NCI-H460 (cell line): Measurements from ENCODE around the gene ARFGAP1. TPM values are rescaled to one million over a fixed set of nuclear protein-coding genes. Genes with fewer than 3 reads are reported as not detected.
A peak's percentile ranks its signal among the peaks of the same experiment; 100 is the strongest.

Source experiments
- DNase-seq: peaks from one replicate; pipeline ENCODE4 v3.0.0-alpha.2; 2016; ENCODE audit warnings: low read depth; ENCODE audit errors: extremely low read depth
- polyA plus RNA-seq: library from polyadenylated mRNA; depleted of rRNA; stranded (reverse); fragments of >200 nt; gene quantifications from 2 replicates; pipeline ENCODE4 v1.2.3, GENCODE V29; 2014; cell fraction: nucleus; rRNA removed
- total RNA-seq: library from RNA; depleted of rRNA; stranded (reverse); fragments of >200 nt; shearing (Covaris generic); gene quantifications from 2 replicates; pipeline ENCODE4 v1.2.3, GENCODE V29; 2014; rRNA removed

Gene ARFGAP1
- total RNA-seq: 32.3 and 37.4 TPM in 2 replicates
- 436 and 533 TPM in 2 replicates for polyA plus RNA-seq

DNA sequence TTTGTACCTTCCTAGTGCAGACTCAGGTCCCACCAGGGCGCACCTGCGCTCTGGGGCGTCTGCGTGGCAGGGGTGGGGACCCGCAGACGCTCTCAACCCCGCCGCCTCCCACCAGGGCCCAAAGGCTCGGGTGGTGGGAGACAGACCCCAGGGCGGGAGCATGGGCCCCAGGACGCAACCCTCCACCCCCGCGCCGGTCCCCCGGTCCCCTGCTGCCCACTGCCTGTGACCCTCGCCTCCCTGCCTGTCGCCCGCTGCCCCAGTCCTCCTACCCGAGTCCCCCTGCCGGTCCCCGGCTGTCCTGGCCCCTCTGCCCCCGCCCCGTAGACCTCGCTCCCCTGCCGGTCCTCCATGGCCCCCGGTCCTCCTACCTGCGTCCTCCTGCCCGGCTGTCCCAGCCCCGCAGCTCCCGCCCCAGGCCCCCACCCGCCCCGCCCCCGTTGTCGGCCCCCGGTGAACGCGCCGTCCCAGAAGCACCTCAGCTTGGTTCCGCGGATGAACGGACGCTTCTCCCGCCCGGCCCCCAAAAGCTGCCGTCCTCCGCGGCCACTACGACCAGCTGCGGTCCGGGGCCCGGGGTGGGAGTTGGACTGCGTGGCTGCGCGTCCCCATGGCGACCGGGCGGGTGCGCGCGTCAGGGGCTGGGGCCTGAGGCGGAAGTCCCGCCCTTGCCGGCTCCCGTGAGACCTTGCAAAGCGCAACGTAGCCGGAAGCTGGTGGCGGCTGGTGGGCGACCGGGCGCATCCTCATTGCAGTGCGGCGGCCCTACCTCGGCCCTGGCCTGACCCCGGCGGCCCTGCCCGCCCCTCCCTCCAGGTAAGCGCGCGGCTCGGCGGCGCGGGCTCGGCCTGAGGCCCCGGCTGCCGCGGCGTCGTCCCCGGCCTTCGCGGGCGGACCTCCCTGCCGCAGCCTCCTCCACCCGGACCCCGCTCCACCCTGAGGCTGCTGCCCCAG, at the start of gene ARFGAP1:
Gene ARFGAP1 (plus strand): TSS at position 709 of the 954 bp plus-strand sequence. CDS start 2,768 bp downstream, outside the sequence.
- peak; percentile 78 for DNase-seq

DNA sequence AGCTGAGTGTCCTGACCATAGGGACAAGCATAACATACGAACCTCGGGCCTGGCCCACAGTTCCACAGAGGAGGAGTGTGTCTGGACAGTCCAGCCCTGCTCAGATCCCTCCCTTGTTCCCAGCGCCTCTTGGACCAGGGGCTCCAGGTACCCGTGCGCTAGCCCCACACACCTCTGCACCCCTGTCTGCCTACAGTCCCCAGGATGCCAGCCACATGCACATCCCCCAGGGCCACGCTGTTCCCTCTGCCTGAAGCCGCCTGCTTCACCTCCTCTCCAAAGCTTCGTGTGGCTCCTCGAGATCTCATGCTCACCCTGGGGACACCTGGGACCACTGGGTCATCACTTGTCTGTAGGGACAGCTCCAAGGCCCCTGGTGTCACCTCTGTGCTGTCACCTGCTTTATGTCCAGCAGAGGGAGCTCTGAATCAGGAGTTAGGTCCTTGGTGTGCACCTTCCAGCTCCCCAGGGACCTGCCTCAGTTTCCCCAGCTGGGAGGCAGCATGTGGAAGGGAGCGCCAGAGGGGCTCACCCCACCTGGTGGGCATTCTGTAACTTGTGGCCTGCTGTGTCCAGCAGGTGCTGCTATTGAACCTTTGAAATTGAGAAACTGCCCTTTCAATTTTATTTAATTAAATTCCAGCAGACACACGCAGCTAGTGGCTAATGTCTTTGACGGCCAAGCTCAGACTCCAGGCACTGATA, 49.3 kb upstream of the ARFGAP1 start:
- peak; percentile 60 for DNase-seq

DNA sequence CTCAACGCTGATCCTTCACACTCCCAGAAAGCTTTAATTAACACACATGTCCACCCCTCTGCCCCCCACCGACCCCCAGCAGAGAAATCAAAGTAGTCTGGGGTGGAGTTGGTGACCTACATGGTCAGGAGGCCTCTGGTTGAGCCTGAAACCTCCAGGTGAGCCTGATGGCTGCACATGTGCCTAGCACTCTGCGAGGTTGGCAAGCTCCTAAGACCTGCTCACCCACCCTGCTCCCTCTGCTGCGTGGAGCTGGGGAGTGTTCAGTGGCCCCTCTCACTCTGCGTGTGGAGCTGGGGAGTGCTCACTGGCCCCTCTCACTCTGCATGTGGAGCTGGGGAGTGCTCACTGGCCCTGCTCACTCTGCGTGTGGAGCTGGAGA, 48.8 kb upstream of the ARFGAP1 start:
- no peak for DNase-seq

DNA sequence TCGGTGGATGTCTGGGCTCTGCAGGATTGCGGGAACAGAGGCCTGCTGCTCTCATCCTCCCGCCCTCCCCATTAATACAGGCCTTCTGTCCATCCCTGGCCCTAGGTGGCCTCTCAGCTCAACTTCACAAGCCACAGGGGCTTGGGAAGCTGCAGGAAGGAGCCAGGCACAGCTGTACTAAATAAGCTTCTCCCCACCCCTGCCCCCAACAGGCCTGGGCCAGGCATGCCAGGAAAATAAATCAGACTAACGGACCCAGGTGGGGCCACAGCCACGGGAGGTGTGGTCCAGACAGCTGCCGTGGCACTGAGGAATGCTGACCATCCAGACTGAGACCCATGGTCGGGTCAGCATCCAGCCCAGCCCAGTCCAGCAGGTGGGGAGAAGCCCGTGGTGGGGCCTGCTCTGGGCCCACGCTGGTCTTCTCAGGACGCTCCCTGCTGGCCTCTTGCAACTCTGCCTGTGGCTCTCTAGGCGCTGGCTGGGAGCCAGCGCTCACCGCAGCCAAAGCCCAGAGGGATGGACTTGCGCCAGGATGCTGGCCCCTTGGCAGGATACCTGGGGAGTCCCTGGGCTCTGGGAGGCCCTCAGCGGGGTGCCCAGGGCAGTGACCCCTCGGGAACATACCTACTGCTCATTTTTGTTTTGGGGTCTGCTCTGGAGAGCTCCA, 48.1 kb upstream of the ARFGAP1 start:
- peak; percentile 33 for DNase-seq

DNA sequence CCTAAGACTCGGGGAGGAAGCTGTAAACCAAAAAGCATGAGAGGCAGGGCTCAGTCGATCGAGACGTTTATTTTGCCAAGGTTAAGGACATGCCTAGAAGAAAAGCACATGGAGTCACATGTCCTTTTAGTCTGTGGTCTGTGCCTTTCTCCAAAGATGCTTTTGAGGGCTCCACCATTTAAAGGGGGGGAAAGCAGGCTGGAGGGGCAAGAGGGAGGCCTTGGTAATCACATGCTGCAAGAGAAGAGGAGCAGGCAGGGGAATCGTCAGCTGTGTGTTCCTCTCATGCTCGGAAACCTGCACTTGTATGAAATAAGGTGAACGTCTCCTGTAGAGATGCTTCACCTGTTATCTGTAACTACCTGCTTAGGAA, 47.5 kb upstream of the ARFGAP1 start:
- DNase-seq: no peak

DNA sequence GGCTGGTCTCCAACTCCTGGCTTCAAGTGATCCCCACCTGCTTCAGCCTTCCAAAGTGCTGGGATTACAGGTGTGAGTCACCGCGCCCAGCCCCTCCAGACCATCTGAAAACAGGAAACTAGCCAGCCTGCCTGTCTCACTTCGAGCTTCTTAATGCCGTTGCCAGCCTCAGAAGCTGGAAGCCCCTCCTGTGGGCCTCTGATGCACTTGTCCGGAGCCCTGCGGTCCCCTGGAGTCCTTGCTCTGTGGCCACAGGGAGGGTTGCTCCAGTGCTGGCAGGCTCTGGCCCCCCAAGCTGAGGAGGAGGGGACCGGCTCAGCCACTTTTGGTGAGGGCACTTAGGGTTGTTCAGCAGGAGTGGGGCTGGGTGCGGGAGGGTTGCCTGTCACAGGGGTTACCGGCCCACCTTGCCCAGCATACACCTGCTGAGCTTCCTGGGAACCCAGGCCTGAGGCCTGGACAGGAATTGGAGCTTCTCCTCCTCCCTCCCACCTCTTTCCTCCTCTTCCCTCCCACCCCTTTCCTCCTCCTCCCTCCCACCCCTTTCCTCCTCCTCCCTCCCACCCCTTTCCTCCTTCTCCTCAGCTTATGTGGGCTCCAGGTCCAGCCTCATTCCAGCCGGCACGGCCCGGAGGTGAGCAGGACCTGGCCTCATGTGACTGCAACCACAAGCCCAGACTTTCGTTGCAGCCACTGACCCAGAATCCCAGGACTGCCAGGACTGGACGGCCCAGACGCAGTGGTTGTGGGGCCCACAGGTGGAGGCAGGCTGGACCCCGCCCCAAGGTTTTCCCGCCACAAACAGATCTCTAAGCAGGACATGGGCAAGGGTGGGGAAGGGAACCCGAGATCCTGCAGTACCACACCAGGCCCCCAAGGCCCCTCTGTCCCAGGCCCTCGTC, 46.3 kb upstream of the ARFGAP1 start:
- DNase-seq: no peak

DNA sequence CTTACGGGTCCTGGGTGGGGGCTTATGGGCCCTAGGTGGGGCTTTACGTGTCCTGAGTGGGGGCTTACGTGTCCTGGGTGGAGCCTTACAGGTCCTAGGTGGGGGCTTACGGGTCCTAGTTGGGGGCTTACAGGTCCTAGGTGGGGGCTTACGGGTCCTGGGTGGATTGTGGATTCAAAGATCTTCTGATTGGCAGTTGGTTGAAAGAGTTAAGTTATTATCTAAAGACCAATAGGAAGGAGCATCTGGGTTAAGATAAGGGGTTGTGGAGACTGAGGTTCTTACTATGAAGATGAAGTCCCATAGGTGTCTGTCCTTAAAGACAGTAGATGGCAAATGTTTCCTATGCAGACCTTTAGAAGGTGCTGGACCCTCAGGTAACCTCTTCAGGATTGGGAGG, 45.4 kb upstream of the ARFGAP1 start:
- no peak for DNase-seq

DNA sequence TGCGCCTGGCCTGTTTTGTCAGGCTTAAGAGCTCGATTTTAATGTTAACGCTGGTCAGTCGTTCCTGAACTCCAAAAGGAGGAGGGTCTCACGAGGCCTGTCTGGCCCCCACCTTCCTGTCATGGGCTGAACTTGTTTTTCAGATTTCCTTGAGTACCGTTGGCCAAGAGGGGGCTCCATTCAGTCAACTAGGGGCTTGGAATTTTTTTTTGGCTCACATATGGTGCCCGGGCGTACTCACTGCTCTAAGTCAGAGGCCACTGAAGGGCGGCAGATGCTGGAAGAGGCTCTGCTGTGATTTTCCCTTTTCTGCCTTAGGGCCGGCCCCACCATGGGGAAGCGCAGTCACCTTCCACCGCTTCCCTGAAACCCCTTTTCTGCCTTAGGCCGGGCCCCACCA, 43.8 kb upstream of the ARFGAP1 start:
- DNase-seq: no peak

DNA sequence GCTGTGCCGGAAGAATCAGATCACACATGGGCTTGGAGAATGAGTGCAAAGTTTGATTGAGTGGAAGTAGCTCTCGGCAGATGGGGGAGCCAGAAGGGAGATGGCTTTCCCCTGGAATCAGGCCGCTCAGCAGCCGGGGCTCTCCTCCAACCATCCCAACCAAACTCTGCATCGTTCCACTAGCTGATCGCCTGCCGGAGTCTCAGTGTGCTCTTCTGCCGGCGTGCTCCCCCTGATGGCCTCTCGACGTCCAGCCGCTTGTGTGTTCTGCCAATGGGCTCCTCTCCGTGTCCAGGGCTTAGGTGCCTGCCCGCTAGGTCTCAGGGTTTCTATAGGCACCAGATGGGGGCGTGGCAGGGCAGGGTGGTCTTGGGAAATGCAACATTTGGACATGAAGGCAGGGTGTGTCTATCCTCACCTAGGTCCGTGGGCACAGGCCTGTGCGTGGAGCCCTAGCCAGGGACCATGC, 41.8 kb upstream of the ARFGAP1 start:
- peak; percentile 65 for DNase-seq

DNA sequence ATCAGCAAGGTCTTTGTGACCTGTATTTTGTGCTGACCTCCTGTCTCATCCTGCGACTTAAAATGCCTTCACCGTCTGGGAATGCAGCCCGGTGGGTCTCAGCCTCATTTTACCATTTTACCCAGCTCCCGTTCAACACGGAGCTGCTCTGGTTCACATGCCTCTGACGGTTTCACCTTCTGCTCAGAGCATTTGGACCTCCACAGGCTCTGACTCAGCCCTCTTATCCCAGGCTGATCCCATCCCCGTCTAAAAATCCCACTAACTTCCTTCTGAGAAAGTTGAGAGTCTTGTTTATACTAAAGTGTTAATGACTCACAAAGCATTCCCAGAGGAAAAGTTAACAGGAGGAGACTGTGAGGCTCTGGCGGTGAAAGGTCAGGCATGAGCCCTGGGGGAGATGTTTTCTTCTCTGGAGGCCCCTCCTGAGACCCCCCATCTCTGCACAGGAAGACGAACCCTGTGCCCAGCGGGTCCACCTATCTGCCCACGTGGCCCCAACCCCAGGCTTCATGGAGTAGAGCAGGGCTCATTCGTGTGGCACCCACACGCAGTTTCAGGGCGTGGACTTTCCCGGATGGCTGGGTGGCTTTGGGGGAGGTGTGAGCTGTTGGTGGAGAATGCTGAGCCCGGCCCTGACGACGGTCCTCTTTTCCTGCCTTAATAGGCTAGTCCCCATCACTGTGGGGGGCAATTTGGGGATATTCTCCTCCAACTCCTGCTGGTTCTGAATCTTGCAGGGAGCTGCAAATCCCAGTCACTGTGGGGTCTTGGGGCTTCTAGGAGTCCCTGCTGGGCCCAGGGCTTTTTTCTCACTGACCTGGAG, 40.2 kb upstream of the ARFGAP1 start:
- peak; percentile 89 for DNase-seq

DNA sequence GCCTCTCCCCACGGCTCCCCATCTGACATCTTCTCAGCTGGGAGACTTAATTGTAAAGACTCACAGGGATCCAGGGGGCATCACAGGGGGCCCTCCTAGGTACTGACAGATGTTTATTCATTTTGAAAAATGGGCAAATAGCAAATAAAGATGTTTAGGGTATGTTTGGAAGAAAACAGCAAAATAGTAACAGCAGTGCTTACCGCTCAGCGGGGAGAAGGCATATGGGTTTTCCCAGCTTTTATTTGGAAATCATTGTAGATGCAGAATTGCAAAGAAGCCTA, 39.6 kb upstream of the ARFGAP1 start:
- DNase-seq: no peak

DNA sequence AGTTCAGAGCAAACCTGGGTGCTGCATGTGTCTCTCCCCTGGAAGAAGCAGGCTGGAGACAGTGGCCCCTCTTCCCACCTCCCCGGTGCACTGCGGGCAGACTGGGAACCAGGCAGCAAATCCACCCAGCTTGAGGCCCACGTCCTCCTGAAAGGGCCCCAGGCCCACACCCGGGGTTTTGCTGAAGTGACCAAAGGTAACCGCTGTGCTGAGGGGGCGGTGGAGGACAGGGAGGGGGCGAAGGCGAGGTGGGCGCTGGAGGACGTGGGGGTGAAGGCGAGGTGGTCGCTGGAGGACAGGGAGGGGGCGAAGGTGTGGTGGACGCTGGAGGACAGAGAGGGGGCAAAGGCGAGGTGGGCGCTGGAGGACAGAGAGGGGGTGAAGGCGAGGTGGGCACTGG, 38.7 kb upstream of the ARFGAP1 start:
- no peak for DNase-seq

DNA sequence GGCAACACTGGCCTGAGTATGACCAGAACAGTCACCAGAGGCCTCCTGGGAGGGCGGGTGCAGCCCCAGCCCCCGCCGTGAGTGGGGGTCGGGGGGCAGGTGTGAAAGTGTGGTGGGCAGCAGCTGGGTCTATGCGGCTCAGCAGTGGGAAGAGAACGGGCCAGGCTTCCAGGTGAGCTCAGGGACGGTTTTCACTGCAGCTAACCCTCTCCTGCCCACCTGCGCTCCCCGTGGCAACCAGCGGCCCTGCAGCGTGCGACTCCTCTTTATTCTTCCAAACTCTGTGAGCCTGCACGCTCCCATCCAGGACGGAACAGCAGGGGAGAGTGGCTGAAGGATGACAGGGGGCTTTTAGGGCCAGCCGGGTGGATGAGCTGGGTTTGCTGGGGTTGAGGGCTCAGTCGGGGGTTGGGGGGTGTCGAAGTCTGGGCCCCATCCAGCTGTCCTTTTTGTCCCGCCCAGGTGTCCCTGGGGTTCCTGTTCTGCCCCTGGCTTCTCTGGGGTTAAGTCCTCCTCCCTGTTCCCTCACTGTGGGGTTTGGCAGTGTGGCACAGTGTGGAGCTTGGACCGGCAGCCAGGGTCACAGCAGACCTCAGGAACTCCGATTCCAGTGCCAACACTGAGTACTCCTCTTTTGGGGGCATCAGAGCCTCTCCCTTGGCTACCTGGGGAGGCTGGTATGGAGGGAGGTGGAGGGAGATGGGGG, 37.8 kb upstream of the ARFGAP1 start:
- DNase-seq: peak; percentile 47

DNA sequence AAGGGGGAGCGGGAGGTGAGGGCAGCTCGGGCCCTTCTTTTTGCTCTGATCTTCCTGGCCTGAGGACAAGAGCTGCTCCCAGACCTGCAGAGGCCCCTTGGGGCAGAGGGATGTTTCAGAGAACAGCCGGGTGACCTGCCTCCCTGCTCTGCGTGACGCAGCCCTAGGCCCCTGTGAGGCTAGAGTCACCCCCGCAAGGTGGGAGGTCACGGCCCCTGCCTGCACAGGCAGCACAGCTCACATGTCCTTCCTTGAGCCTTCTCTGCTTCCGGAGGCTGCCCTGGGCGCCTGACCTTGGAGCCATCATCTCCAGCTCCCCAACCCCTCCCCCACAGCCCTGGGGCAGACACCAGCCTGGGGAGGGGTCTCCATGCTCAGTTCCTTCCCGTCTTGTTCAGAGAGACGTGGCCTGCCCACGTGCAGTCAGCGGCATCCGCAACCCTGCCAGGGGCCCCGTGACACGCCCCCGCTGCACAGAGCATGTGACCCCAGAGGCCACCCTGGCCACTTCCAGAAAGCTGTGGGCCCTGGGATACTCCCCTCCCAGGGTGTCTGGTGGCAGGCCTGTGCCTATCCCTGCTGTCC, 37.1 kb upstream of the ARFGAP1 start, which contains the start of gene BIRC7:
Gene BIRC7 (plus strand): TSS at position 507 of the 585 bp plus-strand sequence. CDS start 192 bp downstream, outside the sequence.
- no peak for DNase-seq

DNA sequence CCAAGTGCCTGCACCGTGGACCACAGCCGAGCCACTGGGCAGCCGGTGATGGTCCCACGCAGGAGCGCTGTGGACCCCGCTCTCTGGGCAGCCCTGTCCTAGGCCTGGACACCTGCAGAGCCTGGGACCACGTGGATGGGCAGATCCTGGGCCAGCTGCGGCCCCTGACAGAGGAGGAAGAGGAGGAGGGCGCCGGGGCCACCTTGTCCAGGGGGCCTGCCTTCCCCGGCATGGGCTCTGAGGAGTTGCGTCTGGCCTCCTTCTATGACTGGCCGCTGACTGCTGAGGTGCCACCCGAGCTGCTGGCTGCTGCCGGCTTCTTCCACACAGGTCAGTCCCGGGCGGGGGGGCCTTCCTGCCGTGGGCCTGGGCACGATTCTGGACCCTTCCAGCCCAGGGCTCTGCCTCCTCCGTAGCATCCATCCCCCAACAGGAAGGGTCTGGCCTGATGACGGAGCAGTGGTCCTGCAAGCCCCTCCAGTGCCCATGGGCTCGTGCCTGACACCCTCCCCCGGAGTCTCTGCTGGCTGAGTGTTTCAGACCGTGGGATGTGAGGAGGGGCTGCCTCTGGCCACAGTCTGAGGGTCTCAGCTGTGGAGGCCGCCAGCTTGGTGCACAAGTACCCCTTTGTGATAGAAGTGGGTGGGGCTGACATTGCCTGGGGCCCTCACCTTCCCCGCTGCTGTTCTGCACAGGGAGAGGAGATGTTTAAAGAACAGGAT, 36.3 kb upstream of the ARFGAP1 start:
- DNase-seq: no peak

DNA sequence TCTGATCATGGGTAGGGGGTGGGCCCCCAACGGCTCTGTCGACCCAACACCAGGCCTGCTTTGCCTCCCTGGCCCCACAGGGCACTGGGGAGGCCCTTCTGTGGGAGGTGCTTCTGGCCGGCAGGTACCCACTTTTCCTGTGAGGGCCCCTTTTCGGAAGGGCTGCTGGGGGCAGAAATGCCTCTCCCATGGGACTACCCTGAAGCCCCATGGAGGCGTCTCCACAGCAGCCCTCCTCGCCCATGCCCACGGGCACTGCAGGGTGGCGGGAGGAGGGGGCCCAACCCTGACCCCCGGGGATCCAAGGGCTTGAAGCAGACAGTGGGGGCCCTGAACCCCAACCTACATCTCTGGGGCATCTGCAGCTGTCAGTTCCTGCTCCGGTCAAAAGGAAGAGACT, 34.6 kb upstream of the ARFGAP1 start:
- no peak for DNase-seq

DNA sequence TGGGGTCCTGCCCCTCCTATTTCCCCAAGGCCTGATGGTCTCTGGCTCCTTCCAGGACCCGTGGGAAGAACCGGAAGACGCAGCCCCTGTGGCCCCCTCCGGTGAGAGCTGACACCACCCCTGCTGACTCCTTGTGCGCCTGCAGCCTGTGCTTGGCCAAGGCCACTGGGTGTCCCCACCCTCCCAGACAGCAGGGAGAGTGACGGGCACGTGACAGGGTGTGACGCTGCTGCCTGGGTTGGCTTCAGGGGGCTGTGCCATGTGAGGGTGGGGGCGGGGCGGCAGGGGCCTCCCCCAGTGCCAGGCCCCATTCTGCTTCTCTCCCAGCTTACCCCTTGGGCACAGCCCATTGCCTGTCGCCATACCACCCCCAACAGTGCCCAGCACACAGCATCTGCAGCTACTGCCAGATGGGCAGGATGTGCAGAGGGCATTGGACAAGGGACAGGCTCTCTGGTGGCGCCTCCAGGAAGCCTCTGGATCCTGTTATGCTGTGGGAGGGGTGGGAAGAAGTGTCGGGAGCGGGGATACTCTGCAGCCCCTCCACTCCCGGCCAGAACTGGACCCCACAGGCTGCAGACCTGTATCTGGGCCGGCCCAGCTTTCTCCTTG, 34.0 kb upstream of the ARFGAP1 start:
- DNase-seq: no peak
